Measurements from ENCODE around the gene SMIM28.
"Not testable (repeated sequence)": the region's sequence is repeated elsewhere in the genome, so short reads cannot be mapped to it uniquely, and the experiment has no call there.

The SMIM28 gene

GRCh38 chr6:138404666-138405337, 27.1 kb downstream of the SMIM28 start:
- DNase-seq (ENCODE audit: low read depth in 1 of 2, low spot score in 1 of 2) = peak in 1 of 2 donors; percentile 11

- no peak for DNase-seq (ENCODE audit: low read depth in 1 of 2, low spot score in 1 of 2)
These were observed 28.2 kb downstream of the SMIM28 start for GRCh38 chr6:138405816-138406413.

GRCh38 chr6:138406443-138406842, 28.7 kb downstream of the SMIM28 start:
- no peak for DNase-seq (ENCODE audit: low read depth in 1 of 2, low spot score in 1 of 2)

GRCh38 chr6:138410048-138410735, 32.5 kb downstream of the SMIM28 start:
- no peak for DNase-seq (ENCODE audit: low read depth in 1 of 2, low spot score in 1 of 2)

- no peak for DNase-seq (ENCODE audit: low read depth in 1 of 2, low spot score in 1 of 2)
These were observed 33.5 kb downstream of the SMIM28 start for GRCh38 chr6:138410972-138411880.

GRCh38 chr6:138415125-138415524, 37.4 kb downstream of the SMIM28 start:
- DNase-seq (ENCODE audit: low read depth in 1 of 2, low spot score in 1 of 2) = no peak

- DNase-seq (ENCODE audit: low read depth in 1 of 2, low spot score in 1 of 2) = no peak
These were observed 38.5 kb downstream of the SMIM28 start for GRCh38 chr6:138416206-138416605.

GRCh38 chr6:138417493-138418117, 39.9 kb downstream of the SMIM28 start:
- no peak for DNase-seq (ENCODE audit: low read depth in 1 of 2, low spot score in 1 of 2)

GRCh38 chr6:138418118-138418742, 40.5 kb downstream of the SMIM28 start:
- DNase-seq (ENCODE audit: low read depth in 1 of 2, low spot score in 1 of 2) = no peak

GRCh38 chr6:138419766-138420165, 42.1 kb downstream of the SMIM28 start:
- no peak for DNase-seq (ENCODE audit: low read depth in 1 of 2, low spot score in 1 of 2)

- no peak for DNase-seq (ENCODE audit: low read depth in 1 of 2, low spot score in 1 of 2)
These were observed 42.7 kb downstream of the SMIM28 start for GRCh38 chr6:138420356-138420755.

GRCh38 chr6:138421089-138421488, 43.4 kb downstream of the SMIM28 start:
- DNase-seq (ENCODE audit: low read depth in 1 of 2, low spot score in 1 of 2) = no peak

- DNase-seq (ENCODE audit: low read depth in 1 of 2, low spot score in 1 of 2) = no peak
These were observed 43.9 kb downstream of the SMIM28 start for GRCh38 chr6:138421608-138422007.

- DNase-seq (ENCODE audit: low read depth in 1 of 2, low spot score in 1 of 2) = no peak
These were observed 45.2 kb downstream of the SMIM28 start for GRCh38 chr6:138422861-138423260.

GRCh38 chr6:138424004-138424904, 46.5 kb downstream of the SMIM28 start:
- DNase-seq (ENCODE audit: low read depth in 1 of 2, low spot score in 1 of 2) = no peak

GRCh38 chr6:138425256-138425655, 47.6 kb downstream of the SMIM28 start:
- not testable (repeated sequence) for DNase-seq (ENCODE audit: low read depth in 1 of 2, low spot score in 1 of 2)

- DNase-seq (ENCODE audit: low read depth in 1 of 2, low spot score in 1 of 2) = no peak
These were observed 48.9 kb downstream of the SMIM28 start for GRCh38 chr6:138426500-138427123.

- DNase-seq (ENCODE audit: low read depth in 1 of 2, low spot score in 1 of 2) = no peak
These were observed 50.0 kb downstream of the SMIM28 start for GRCh38 chr6:138427701-138428100.
